ENCODE measurements around the gene ING4.

DNA sequence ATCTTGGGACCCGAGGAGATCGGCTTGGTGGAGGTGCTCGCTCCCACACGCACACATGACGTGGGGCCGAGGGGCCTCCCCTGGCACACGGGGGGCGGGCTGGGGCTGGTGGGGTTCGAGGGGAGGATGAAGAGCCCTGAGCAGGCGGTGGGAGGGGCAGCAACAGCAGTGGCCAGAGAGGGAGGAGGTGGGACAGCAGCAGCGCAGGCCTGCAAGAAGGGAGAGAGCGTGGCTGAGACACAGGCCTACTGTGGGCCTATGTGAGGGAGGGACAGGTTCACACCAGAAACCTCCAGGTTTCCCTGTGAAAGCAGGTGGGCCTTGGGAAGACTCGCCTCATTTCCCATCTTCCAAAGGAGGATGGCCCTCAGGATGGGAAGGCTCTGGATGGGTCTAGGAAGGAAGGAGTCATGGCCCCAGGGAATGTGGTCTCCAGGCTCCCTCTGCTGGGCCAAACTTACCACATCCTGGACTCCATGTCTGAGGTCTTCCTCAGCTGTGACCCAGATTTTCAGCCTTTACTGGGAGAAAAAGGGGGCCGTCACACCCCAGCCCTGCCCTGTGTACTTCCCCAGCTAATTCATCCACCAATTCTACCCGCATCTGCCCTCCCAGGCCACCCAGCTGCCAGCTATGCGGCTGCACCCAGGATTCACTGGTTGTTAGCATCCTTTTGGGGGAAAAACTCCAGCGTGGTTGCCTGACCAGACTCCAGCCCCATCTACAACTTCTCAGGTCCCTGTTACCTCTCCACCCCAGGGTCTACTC is 34.8 kb upstream of the ING4 start:
- TF ChIP-seq, protein P1, sequence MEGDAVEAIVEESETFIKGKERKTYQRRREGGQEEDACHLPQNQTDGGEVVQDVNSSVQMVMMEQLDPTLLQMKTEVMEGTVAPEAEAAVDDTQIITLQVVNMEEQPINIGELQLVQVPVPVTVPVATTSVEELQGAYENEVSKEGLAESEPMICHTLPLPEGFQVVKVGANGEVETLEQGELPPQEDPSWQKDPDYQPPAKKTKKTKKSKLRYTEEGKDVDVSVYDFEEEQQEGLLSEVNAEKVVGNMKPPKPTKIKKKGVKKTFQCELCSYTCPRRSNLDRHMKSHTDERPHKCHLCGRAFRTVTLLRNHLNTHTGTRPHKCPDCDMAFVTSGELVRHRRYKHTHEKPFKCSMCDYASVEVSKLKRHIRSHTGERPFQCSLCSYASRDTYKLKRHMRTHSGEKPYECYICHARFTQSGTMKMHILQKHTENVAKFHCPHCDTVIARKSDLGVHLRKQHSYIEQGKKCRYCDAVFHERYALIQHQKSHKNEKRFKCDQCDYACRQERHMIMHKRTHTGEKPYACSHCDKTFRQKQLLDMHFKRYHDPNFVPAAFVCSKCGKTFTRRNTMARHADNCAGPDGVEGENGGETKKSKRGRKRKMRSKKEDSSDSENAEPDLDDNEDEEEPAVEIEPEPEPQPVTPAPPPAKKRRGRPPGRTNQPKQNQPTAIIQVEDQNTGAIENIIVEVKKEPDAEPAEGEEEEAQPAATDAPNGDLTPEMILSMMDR (IDR thresholded peaks at IDR 0.05): peak in 5 of 6 experiments; percentile 37 to 49 (median 42)
- TF ChIP-seq POLR2A (IDR thresholded peaks at IDR 0.05): no peak

Data from adrenal gland (tissue), 5 donors.